ENCODE measurements around the gene CTSC. TPM values are rescaled to one million over a fixed set of nuclear protein-coding genes. Genes with fewer than 3 reads are reported as not detected.
A peak's percentile ranks its signal among the peaks of the same experiment; 100 is the strongest.

CTSC gene
- total RNA-seq, 6 donors from 2014 or later, result 74.4 to 370 (median 247) TPM

- no peak for DNase-seq
- TF ChIP-seq POLR2A (IDR thresholded peaks at IDR 0.05), result no peak
- TF ChIP-seq EP300 (IDR thresholded peaks at IDR 0.05), result no peak
- TF ChIP-seq CTCF (IDR thresholded peaks at IDR 0.05), result no peak
- no peak for TF ChIP-seq POLR2AphosphoS5 (IDR thresholded peaks at IDR 0.05)
- 94 to 100% methylated on average over 1 of the region's 1 CpG for WGBS, 2 donors
Observed at GRCh38 chr11:88304352-88304751, 33.2 kb downstream of the CTSC start.

GRCh38 chr11:88303037-88303436 lies 34.5 kb downstream of the CTSC start:
- 77 to 90% methylated on average over 1 of the region's 1 CpG for WGBS, 2 donors

More at GRCh38 chr11:88304352-88304751, 33.2 kb downstream of the CTSC start:
- Histone ChIP-seq H3K27ac (no peak overlapping the region), H3K4me1 (peaks cover 0 to 9% (median 0%) of the 10 kb centered on the region in 4 donors), H3K27me3 (no peaks in the 10 kb centered on the region), H3K9me3 (no peaks in the 10 kb centered on the region), H3K4me3 (no peak overlapping the region), H3K36me3 (peaks cover 0 to 23% (median 3%) of the 10 kb centered on the region in 4 donors)
- ATAC-seq (ENCODE audit: low FRiP score in 2 of 2), result no peak

GRCh38 chr11:88301488-88302140 lies 35.9 kb downstream of the CTSC start:
- Histone ChIP-seq H3K4me3 (peak overlapping the region in 1 of 4 donors; percentile 15), H3K36me3 (peaks cover 0 to 11% (median 2%) of the 10 kb centered on the region in 4 donors), H3K27me3 (no peaks in the 10 kb centered on the region), H3K9me3 (no peaks in the 10 kb centered on the region), H3K27ac (peak overlapping the region; percentile 58 to 76 (median 62)), H3K4me1 (peaks cover 6 to 29% (median 11%) of the 10 kb centered on the region in 4 donors)
- DNase-seq, result peak in 1 of 2 donors; percentile 44
- ATAC-seq (ENCODE audit: low FRiP score in 2 of 2), result peak; percentile 54 to 75
- WGBS, 2 donors, result 52 to 58% methylated on average over 9 of the region's 9 CpGs
- TF ChIP-seq POLR2A (IDR thresholded peaks at IDR 0.05) (no peak), CTCF (IDR thresholded peaks at IDR 0.05) (no peak), EP300 (IDR thresholded peaks at IDR 0.05) (no peak), POLR2AphosphoS5 (IDR thresholded peaks at IDR 0.05) (no peak)

More at GRCh38 chr11:88303037-88303436, 34.5 kb downstream of the CTSC start:
- TF ChIP-seq POLR2A (IDR thresholded peaks at IDR 0.05) (no peak), CTCF (IDR thresholded peaks at IDR 0.05) (no peak), POLR2AphosphoS5 (IDR thresholded peaks at IDR 0.05) (no peak), EP300 (IDR thresholded peaks at IDR 0.05) (no peak)
- DNase-seq, result no peak
- Histone ChIP-seq H3K4me3 (no peak overlapping the region), H3K27me3 (no peaks in the 10 kb centered on the region), H3K4me1 (peaks cover 1 to 19% (median 5%) of the 10 kb centered on the region in 4 donors), H3K27ac (no peak overlapping the region), H3K36me3 (peaks cover 0 to 15% (median 3%) of the 10 kb centered on the region in 4 donors), H3K9me3 (no peaks in the 10 kb centered on the region)
- ATAC-seq (ENCODE audit: low FRiP score in 2 of 2), result no peak

GRCh38 chr11:88300888-88301487 lies 36.5 kb downstream of the CTSC start:
- Histone ChIP-seq H3K36me3 (peaks cover 0 to 7% (median 0%) of the 10 kb centered on the region in 4 donors), H3K9me3 (no peaks in the 10 kb centered on the region), H3K4me1 (peaks cover 6 to 29% (median 11%) of the 10 kb centered on the region in 4 donors), H3K27ac (peak overlapping the region; percentile 58 to 76 (median 62)), H3K4me3 (peak overlapping the region in 1 of 4 donors; percentile 15), H3K27me3 (no peaks in the 10 kb centered on the region)
- DNase-seq, result peak in 1 of 2 donors; percentile 76
- peak; percentile 57 to 91 for ATAC-seq (ENCODE audit: low FRiP score in 2 of 2)
- 62 to 65% methylated on average over 3 of the region's 3 CpGs for WGBS, 2 donors
- TF ChIP-seq EP300 (IDR thresholded peaks at IDR 0.05) (peak in 1 of 4 donors; percentile 37), POLR2A (IDR thresholded peaks at IDR 0.05) (no peak), CTCF (IDR thresholded peaks at IDR 0.05) (no peak)
